GM12878 (cell line): ENCODE results near the gene MCM3. TPM values are rescaled to one million over a fixed set of nuclear protein-coding genes. Genes with fewer than 3 reads are reported as not detected.

Experiments
- ASH2L ChIP-seq: fragments of 300-600, 200-600 bp; sonication (generic); IDR thresholded peaks from 2 replicates; pipeline ENCODE4 v1.6.1; 2017; ENCODE audit warnings: low read depth, mild to moderate bottlenecking, borderline replicate concordance
- BCL11A ChIP-seq: IDR thresholded peaks from 2 replicates; pipeline ENCODE4 v1.6.1; 2011; ENCODE audit warnings: low read depth, low read length
- BHLHE40 ChIP-seq, 2 experiments: fragments of 450-650 bp in 1 of 2; IDR thresholded peaks; 2 replicates each; pipeline ENCODE4 v1.6.1; 2011 to 2017; ENCODE audit warnings: low read depth in 2 of 2, borderline replicate concordance in 1 of 2, improper control_type of control experiment in 1 of 2, low read length in 1 of 2, mild to moderate bottlenecking in 1 of 2
- CHD4 ChIP-seq: fragments of 200-600 bp; sonication (generic); IDR thresholded peaks from 2 replicates; pipeline ENCODE4 v1.6.1; 2016; ENCODE audit warnings: mild to moderate bottlenecking
- CREM ChIP-seq: IDR thresholded peaks from 2 replicates; pipeline ENCODE4 v1.6.1; 2014; ENCODE audit warnings: antibody characterized with exemption, low read depth
- EED ChIP-seq: sonication (generic); IDR thresholded peaks from 2 replicates; pipeline ENCODE4 v1.6.1; 2016; ENCODE audit warnings: antibody characterized with exemption, low read depth
- EP300 ChIP-seq, 2 experiments: fragments of 150-350 bp in 1 of 2; IDR thresholded peaks; 2 replicates each; pipeline ENCODE4 v1.6.1; 2011 to 2012; ENCODE audit warnings: low read depth in 2 of 2, low read length in 2 of 2, borderline replicate concordance in 1 of 2, improper control_type of control experiment in 1 of 2, inconsistent platforms in 1 of 2; ENCODE audit not compliant: control insufficient read depth in 1 of 2
- EZH2 ChIP-seq: IDR thresholded peaks from 2 replicates; pipeline ENCODE4 v1.6.1; 2012; ENCODE audit warnings: low read depth, mild to moderate bottlenecking, control low read depth, inconsistent platforms, low read length, borderline replicate concordance; ENCODE audit not compliant: control insufficient read depth
- FOS ChIP-seq: IDR thresholded peaks from 3 replicates; pipeline ENCODE4 v1.6.1; 2011; ENCODE audit warnings: borderline replicate concordance; ENCODE audit not compliant: insufficient read length; ENCODE audit errors: extremely low read depth
- HCFC1 ChIP-seq: fragments of 150-350 bp; IDR thresholded peaks from 2 replicates; pipeline ENCODE4 v1.6.1; 2014; ENCODE audit warnings: low read length
- HDGF ChIP-seq: fragments of 450-650 bp; IDR thresholded peaks from 2 replicates; pipeline ENCODE4 v1.6.1; 2016; ENCODE audit warnings: antibody characterized with exemption
- IKZF2 ChIP-seq, 2 experiments: fragments of 450-650 bp; IDR thresholded peaks; 2 replicates each; pipeline ENCODE4 v1.6.1; 2017; ENCODE audit warnings: mild to moderate bottlenecking in 2 of 2, moderate library complexity in 2 of 2
- IRF4 ChIP-seq: IDR thresholded peaks from 2 replicates; pipeline ENCODE4 v1.6.1; 2011; ENCODE audit warnings: low read depth, low read length
- KAT2A ChIP-seq: conservative IDR thresholded peaks from 2 replicates; pipeline ENCODE4 v1.6.1; 2011; ENCODE audit warnings: low read depth, low read length; ENCODE audit not compliant: control insufficient read depth
- MEF2B ChIP-seq: fragments of 450-650 bp; IDR thresholded peaks from 2 replicates; pipeline ENCODE4 v1.6.1; 2018; ENCODE audit warnings: mild to moderate bottlenecking, moderate library complexity; ENCODE audit not compliant: partially characterized antibody, poor library complexity, severe bottlenecking
- NFIC ChIP-seq: IDR thresholded peaks from 2 replicates; pipeline ENCODE4 v1.6.1; 2012; ENCODE audit warnings: low read depth, mild to moderate bottlenecking, inconsistent platforms, low read length, moderate library complexity
- NFYA ChIP-seq: IDR thresholded peaks from 2 replicates; pipeline ENCODE4 v1.6.1; 2011; ENCODE audit warnings: low read depth, mild to moderate bottlenecking, low read length, improper control_type of control experiment, borderline replicate concordance
- POLR2AphosphoS5 ChIP-seq: IDR thresholded peaks from 2 replicates; pipeline ENCODE4 v1.6.1; 2011; ENCODE audit warnings: mild to moderate bottlenecking, low read length, inconsistent platforms
- SMARCA5 ChIP-seq: fragments of 450-650 bp; IDR thresholded peaks from 2 replicates; pipeline ENCODE4 v1.6.1; 2017; ENCODE audit warnings: mild to moderate bottlenecking
- SMC3 ChIP-seq: IDR thresholded peaks from 2 replicates; pipeline ENCODE4 v1.6.1; 2011; ENCODE audit warnings: low read length, improper control_type of control experiment, borderline replicate concordance
- SUZ12 ChIP-seq: fragments of 200-600 bp; sonication (generic); IDR thresholded peaks from one replicate; pipeline ENCODE4 v1.6.1; 2018; ENCODE audit warnings: antibody characterized with exemption, mild to moderate bottlenecking; ENCODE audit not compliant: unreplicated experiment
- ZNF622 ChIP-seq: fragments of 450-650 bp; IDR thresholded peaks from 2 replicates; pipeline ENCODE4 v1.6.1; 2017; ENCODE audit warnings: mild to moderate bottlenecking, inconsistent platforms
- polyA plus RNA-seq, 11 experiments: library from polyadenylated mRNA; depleted of rRNA in 4 of 11; unstranded in 6 of 11; stranded (reverse) in 5 of 11; fragments of >200 nt; fragmentation: Nextera tagmentation in 4 of 11; fragmentation: Illumina TruSeq in 1 of 11; extraction: Ambion mirVana in 4 of 11; extraction: Trizol in 1 of 11; gene quantifications; 1 replicate in 1 of 11; 2 replicates in 10 of 11; pipeline versions ENCODE4 v1.2.1 to v1.2.3, GENCODE V29; 2011 to 2016; ENCODE audit warnings: inconsistent platforms in 2 of 11, missing spikeins in 2 of 11, low read depth in 1 of 11
- total RNA-seq, 4 experiments: library from RNA; depleted of rRNA in 3 of 4; stranded (reverse); fragments of >200 nt in 3 of 4; fragmentation: Illumina TruSeq in 1 of 4; extraction: Trizol in 1 of 4; gene quantifications; 2 replicates each; pipeline versions ENCODE4 v1.2.1 to v1.2.3, GENCODE V29; 2013 to 2021
- TF ChIP-seq, protein P1 (sequence below): fragments of 450-650 bp; conservative IDR thresholded peaks from 2 replicates; pipeline ENCODE4 v1.6.1; 2017; ENCODE audit warnings: mild to moderate bottlenecking, moderate library complexity
- TF ChIP-seq, protein P2 (sequence below): fragments of 450-650 bp; formaldehyde crosslinking; IDR thresholded peaks from 2 replicates; pipeline ENCODE4 v1.5.0; 2022; ENCODE audit warnings: mild to moderate bottlenecking, missing genetic modification characterization
- TF ChIP-seq, protein P3 (sequence below): IDR thresholded peaks from 2 replicates; pipeline ENCODE4 v1.6.1; 2012; ENCODE audit warnings: low read depth, low read length, improper control_type of control experiment

Gene MCM3
- total and polyA plus RNA-seq, 10 of the 15 experiments (the other 5 are each of a cell fraction or from before 2014, with no cell fraction given): 74.1 to 265 (median 214) TPM

DNA sequence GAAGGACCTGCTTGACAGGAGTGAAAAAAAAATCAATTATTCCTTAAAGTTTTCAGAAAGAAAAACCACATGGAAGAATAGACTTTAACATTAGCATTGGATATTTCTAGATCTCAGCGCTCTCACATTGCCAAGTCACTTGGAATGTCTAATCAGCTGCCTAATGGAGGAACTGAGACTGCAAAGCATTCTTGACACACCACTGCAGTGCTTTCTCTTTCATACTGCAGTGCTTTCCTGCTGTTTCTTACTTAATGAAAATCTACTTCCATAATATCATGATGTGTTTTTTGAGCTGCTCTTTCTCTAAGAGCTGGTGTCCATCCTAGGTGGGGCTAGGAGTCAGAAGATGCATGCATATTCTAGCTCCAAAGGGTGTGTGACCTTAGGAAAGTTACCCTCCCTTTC is 20.4 kb upstream of the MCM3 start (continued):
- TF ChIP-seq, protein P1, sequence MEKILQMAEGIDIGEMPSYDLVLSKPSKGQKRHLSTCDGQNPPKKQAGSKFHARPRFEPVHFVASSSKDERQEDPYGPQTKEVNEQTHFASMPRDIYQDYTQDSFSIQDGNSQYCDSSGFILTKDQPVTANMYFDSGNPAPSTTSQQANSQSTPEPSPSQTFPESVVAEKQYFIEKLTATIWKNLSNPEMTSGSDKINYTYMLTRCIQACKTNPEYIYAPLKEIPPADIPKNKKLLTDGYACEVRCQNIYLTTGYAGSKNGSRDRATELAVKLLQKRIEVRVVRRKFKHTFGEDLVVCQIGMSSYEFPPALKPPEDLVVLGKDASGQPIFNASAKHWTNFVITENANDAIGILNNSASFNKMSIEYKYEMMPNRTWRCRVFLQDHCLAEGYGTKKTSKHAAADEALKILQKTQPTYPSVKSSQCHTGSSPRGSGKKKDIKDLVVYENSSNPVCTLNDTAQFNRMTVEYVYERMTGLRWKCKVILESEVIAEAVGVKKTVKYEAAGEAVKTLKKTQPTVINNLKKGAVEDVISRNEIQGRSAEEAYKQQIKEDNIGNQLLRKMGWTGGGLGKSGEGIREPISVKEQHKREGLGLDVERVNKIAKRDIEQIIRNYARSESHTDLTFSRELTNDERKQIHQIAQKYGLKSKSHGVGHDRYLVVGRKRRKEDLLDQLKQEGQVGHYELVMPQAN: no peak
- TF ChIP-seq ZNF622: no peak
- no peak for TF ChIP-seq ASH2L
- TF ChIP-seq BHLHE40 (IDR thresholded peaks at IDR 0.05; ENCODE audit: borderline replicate concordance in 1 of 2, low read depth in 2 of 2, low read length in 1 of 2): peak; percentile 2 to 29; a peak in 1 of 4 replicates
- TF ChIP-seq EED: peak; percentile 84
- TF ChIP-seq HDGF: no peak
- no peak for TF ChIP-seq HCFC1
- no peak for TF ChIP-seq SMC3
- peak; percentile 73 for TF ChIP-seq IRF4
- TF ChIP-seq SUZ12: no peak
- TF ChIP-seq CHD4: no peak
- no peak for TF ChIP-seq NFYA
- TF ChIP-seq POLR2AphosphoS5: no peak
- TF ChIP-seq CREM: 0 out of 2 replicates have a peak, but pooled peaks have one; percentile 21
- no peak for TF ChIP-seq FOS
- TF ChIP-seq, protein P2, sequence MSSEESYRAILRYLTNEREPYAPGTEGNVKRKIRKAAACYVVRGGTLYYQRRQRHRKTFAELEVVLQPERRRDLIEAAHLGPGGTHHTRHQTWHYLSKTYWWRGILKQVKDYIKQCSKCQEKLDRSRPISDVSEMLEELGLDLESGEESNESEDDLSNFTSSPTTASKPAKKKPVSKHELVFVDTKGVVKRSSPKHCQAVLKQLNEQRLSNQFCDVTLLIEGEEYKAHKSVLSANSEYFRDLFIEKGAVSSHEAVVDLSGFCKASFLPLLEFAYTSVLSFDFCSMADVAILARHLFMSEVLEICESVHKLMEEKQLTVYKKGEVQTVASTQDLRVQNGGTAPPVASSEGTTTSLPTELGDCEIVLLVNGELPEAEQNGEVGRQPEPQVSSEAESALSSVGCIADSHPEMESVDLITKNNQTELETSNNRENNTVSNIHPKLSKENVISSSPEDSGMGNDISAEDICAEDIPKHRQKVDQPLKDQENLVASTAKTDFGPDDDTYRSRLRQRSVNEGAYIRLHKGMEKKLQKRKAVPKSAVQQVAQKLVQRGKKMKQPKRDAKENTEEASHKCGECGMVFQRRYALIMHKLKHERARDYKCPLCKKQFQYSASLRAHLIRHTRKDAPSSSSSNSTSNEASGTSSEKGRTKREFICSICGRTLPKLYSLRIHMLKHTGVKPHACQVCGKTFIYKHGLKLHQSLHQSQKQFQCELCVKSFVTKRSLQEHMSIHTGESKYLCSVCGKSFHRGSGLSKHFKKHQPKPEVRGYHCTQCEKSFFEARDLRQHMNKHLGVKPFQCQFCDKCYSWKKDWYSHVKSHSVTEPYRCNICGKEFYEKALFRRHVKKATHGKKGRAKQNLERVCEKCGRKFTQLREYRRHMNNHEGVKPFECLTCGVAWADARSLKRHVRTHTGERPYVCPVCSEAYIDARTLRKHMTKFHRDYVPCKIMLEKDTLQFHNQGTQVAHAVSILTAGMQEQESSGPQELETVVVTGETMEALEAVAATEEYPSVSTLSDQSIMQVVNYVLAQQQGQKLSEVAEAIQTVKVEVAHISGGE (CRISPR knock-in tag): no peak
- no peak for TF ChIP-seq NFIC
- peak; percentile 21 for TF ChIP-seq MEF2B
- TF ChIP-seq EZH2: no peak
- peak; percentile 74 to 84 for TF ChIP-seq IKZF2 (IDR thresholded peaks at IDR 0.05)
- no peak for TF ChIP-seq SMARCA5
- no peak for TF ChIP-seq KAT2A
- TF ChIP-seq BCL11A: peak; percentile 69
- TF ChIP-seq, protein P3, sequence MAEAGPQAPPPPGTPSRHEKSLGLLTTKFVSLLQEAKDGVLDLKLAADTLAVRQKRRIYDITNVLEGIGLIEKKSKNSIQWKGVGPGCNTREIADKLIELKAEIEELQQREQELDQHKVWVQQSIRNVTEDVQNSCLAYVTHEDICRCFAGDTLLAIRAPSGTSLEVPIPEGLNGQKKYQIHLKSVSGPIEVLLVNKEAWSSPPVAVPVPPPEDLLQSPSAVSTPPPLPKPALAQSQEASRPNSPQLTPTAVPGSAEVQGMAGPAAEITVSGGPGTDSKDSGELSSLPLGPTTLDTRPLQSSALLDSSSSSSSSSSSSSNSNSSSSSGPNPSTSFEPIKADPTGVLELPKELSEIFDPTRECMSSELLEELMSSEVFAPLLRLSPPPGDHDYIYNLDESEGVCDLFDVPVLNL: no peak
- peak in 1 of 2 experiments; percentile 46; a peak in 2 of 4 replicates for TF ChIP-seq EP300 (IDR thresholded peaks at IDR 0.05; ENCODE audit: borderline replicate concordance in 1 of 2, control insufficient read depth in 1 of 2, low read depth in 2 of 2, low read length in 2 of 2)
